Ecto neural progenitor cell (in vitro differentiated cells): ENCODE data around the gene LRFN4.

Experiments
- DNase-seq: peaks from one replicate; pipeline ENCODE4 v3.0.0-alpha.2; 2018; ENCODE audit warnings: low spot score

LRFN4 gene

GRCh38 chr11:66845143-66845875 is 11.6 kb upstream of the LRFN4 start:
- no peak for DNase-seq

- no peak for DNase-seq
Measured at GRCh38 chr11:66845876-66846212, 11.0 kb upstream of the LRFN4 start.

GRCh38 chr11:66846671-66847091 is 10.2 kb upstream of the LRFN4 start:
- DNase-seq = peak; percentile 34

GRCh38 chr11:66847461-66848232 is 9.2 kb upstream of the LRFN4 start:
- DNase-seq = no peak

- peak; percentile 40 for DNase-seq
Measured at GRCh38 chr11:66848671-66849500, 8.0 kb upstream of the LRFN4 start.

GRCh38 chr11:66849501-66850234 is 7.2 kb upstream of the LRFN4 start:
- peak; percentile 32 for DNase-seq

- peak; percentile 34 for DNase-seq
Measured at GRCh38 chr11:66850235-66850587, 6.7 kb upstream of the LRFN4 start.

GRCh38 chr11:66850588-66851238 is 6.2 kb upstream of the LRFN4 start:
- DNase-seq = peak; percentile 39

GRCh38 chr11:66851239-66851596 is 5.6 kb upstream of the LRFN4 start:
- no peak for DNase-seq

- no peak for DNase-seq
Measured at GRCh38 chr11:66851698-66852465, 5.0 kb upstream of the LRFN4 start.

GRCh38 chr11:66852466-66853241 is 4.2 kb upstream of the LRFN4 start:
- DNase-seq = no peak

GRCh38 chr11:66853242-66854229 is 3.3 kb upstream of the LRFN4 start:
- DNase-seq = no peak

GRCh38 chr11:66854231-66854661 is 2.6 kb upstream of the LRFN4 start:
- no peak for DNase-seq

- DNase-seq = no peak
Measured at GRCh38 chr11:66854729-66855211, 2.1 kb upstream of the LRFN4 start.

GRCh38 chr11:66855574-66856495 is 1.0 kb upstream of the LRFN4 start:
- DNase-seq = peak; percentile 96

GRCh38 chr11:66857234-66857926 is 516 bp downstream of the LRFN4 start:
- DNase-seq = no peak

- DNase-seq = no peak
Measured at GRCh38 chr11:66857927-66858185, 992 bp downstream of the LRFN4 start.
